Omental fat pad (tissue), 4 donors: ENCODE results near the gene FUBP1. TPM values are rescaled to one million over a fixed set of nuclear protein-coding genes. Genes with fewer than 3 reads are reported as not detected.
"Not testable (repeated sequence)": the region's sequence is repeated elsewhere in the genome, so short reads cannot be mapped to it uniquely, and the experiment has no call there.

Source experiments
- ATAC-seq: fragments of 150-250 bp; one replicate; pipeline ENCODE4 v1.9.1; 2016; ENCODE audit warnings: mild to moderate bottlenecking, moderate library complexity; ENCODE audit not compliant: low FRiP score
- DNase-seq: peaks from one replicate; pipeline ENCODE4 v3.0.0-alpha.2; 2019; ENCODE audit warnings: low spot score
- total RNA-seq, 4 donors: library from RNA; depleted of rRNA; stranded (reverse); fragments of >200 nt; gene quantifications; one replicate each; pipeline ENCODE4 v1.1.0, GENCODE V29; 2016
- TF ChIP-seq, protein P1 (sequence below), 3 donors: fragments of 450-650 bp; IDR thresholded peaks; one replicate each; pipeline ENCODE4 v1.5.1; 2016 to 2017; ENCODE audit warnings: antibody characterized with exemption in 3 of 3, mild to moderate bottlenecking in 3 of 3, moderate library complexity in 2 of 3

FUBP1 gene
- total RNA-seq, result 100 to 1,000 TPM in 2 of 4 donors, 10 to 100 TPM in 2; 70.2 to 152 (median 94.4) TPM

DNA sequence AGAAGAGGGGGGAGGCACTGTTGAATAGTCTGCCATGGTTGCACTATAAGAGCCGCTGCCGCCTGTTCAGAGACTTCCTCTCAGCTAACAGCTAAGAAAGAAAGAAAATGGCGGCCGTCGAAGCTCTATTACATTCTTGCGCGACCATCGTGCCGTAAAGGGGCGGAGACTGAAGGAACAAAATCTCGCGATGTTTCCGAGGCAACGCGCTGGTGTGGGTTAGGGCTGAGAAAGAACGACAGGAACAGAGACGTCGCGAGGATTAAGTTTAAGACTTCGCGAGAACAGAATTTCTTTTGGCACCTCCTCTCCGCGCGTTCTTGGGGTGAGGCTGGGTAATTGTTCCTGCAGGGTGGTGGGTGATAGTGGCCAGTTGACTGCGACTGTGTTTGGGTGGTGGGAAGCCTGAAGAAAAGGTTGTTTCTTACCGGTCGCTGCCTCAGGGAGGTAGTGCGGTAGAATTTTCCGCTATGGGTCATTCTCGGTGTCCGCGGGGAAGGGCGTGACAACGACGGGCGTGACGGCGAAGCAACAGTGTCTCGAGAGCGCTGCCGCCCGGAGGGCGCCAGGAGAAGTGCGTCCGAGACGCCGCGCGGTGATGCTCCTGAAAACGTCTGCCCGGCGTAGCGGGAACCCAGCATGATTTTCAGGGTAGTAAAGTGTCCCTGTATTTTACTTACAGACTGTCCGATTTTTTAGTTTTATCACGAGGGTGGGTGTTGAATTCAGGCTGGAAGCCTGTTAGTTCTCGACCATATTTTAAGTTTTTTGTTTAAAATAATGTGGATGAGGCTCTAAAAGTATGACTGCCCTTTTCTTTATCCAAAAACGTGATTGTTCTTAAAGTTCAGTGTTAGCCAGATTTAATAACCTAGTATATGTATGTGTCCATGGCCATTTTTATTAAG is at the start of gene FUBP1:
Gene FUBP1 (minus strand): TSS at position 104 of the 908 bp plus-strand sequence. CDS start 68 bp downstream, at position 36.
- ATAC-seq, result peak; percentile 90
- peak; percentile 92 for DNase-seq
- TF ChIP-seq, protein P1, sequence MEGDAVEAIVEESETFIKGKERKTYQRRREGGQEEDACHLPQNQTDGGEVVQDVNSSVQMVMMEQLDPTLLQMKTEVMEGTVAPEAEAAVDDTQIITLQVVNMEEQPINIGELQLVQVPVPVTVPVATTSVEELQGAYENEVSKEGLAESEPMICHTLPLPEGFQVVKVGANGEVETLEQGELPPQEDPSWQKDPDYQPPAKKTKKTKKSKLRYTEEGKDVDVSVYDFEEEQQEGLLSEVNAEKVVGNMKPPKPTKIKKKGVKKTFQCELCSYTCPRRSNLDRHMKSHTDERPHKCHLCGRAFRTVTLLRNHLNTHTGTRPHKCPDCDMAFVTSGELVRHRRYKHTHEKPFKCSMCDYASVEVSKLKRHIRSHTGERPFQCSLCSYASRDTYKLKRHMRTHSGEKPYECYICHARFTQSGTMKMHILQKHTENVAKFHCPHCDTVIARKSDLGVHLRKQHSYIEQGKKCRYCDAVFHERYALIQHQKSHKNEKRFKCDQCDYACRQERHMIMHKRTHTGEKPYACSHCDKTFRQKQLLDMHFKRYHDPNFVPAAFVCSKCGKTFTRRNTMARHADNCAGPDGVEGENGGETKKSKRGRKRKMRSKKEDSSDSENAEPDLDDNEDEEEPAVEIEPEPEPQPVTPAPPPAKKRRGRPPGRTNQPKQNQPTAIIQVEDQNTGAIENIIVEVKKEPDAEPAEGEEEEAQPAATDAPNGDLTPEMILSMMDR (IDR thresholded peaks at IDR 0.05), result peak in 1 of 3 donors; percentile 55

- DNase-seq, ATAC-seq: not testable (repeated sequence)
Observed at GRCh38 chr1:78021134-78021533, 42.3 kb upstream of the FUBP1 start.

- no peak for DNase-seq
- TF ChIP-seq, protein P1 (IDR thresholded peaks at IDR 0.05), result no peak
- no peak for ATAC-seq
Observed at GRCh38 chr1:78019024-78019423, 40.2 kb upstream of the FUBP1 start.

DNA sequence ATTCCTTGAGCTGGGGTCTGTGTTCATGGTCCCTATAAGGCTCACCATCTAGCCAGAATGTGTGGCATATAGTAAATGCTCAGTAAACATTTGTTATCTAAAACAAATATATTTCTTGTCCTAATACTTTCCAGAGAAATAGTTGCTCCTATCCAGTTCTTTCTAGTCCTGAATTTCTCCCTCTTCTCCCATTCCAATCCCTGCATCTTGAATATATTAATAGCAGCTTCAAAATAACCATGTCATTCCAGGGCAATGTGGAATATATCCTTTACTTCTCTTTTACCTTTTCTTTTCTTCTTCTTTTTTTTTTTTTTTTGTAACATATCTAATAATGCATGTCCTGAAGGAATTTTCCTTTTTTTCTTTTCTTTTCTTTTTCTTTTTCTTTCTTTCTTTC is 36.3 kb upstream of the FUBP1 start:
- DNase-seq (no peak), ATAC-seq (no peak)
- TF ChIP-seq, protein P1 (IDR thresholded peaks at IDR 0.05), result no peak

DNA sequence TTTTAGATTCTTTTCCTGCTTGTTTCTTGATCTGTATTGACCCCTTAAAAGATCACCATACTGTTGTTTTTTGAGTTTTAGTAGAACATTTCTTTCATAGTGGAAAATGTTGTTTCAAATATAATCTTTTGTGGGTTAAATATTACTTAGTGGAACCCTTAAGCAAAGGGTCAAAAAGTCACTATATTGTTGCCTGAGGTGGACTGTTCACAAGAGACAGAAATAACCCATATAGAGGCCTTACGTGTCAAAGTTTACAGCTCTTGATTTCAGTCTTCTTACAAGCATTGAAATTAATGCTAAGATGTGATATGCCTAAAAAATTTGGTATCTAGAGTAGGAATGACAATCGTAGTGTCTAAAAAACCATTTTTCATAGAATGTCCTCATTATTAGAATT is 32.2 kb upstream of the FUBP1 start:
- ATAC-seq (no peak), DNase-seq (no peak)
- TF ChIP-seq, protein P1 (IDR thresholded peaks at IDR 0.05), result no peak

- TF ChIP-seq, protein P1 (IDR thresholded peaks at IDR 0.05), result no peak
- no peak for DNase-seq
- ATAC-seq, result no peak
Observed at GRCh38 chr1:78009836-78010235, 31.0 kb upstream of the FUBP1 start.

DNA sequence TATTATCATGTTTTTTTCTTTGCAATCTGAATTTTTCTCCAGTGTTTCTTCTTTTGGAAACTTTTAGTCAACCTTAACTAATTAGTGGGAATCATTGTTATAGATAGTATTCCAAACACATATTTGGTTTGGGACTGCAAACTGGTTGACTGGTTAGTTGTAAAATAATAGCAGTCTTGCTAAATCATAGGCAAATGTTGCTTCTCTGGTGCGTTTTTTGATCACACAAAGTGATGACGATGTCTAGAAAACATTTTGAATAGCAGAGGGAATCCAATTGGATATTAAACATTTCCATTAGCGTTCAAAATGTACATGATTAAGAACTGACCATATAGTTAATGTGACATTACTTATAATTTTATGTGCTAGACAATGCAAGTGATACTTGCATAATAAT is 30.4 kb upstream of the FUBP1 start:
- ATAC-seq, result no peak
- no peak for DNase-seq
- TF ChIP-seq, protein P1 (IDR thresholded peaks at IDR 0.05), result no peak
